GM12801 (cell line): ENCODE measurements around the gene CWH43.

Source experiments
- CTCF ChIP-seq: IDR thresholded peaks from one replicate; pipeline ENCODE4 v1.5.1; 2011; ENCODE audit warnings: control low read depth; ENCODE audit not compliant: insufficient read length; ENCODE audit errors: extremely low read depth

CWH43 gene

GRCh38 chr4:48962636-48963035, 23.4 kb upstream of the CWH43 start:
- no peak for TF ChIP-seq CTCF

DNA sequence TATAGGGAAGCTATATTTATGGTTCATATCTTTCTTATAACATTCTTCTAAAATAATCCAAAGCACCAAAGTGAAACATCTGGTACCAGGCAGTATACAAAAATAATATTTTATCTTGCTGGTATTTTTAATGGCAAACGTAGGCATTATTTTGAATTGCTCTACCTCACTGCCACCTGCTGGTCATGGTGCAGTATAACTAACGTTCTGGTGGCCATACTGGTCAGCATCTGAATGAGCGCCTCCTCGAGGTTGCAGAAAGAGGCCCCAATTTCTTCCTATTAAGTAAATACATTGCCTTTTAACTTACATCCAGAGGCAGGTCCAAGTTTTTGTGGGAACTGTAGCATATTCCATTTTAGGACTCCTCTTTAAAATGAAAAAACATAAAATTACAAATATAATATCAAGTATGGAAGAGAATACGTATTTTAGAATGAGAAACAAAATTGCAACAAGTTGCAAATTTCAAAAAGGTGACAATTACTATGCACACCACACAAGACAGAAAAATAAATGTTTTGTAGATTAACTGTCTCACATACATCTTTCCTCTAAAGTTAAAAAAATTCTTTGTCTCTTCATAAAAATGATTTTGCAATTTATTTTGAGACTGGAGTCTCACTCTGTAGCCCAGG, 22.9 kb upstream of the CWH43 start:
- TF ChIP-seq CTCF: peak; percentile 76

GRCh38 chr4:48967101-48967500, 19.0 kb upstream of the CWH43 start:
- TF ChIP-seq CTCF: no peak

GRCh38 chr4:48967631-48968030, 18.4 kb upstream of the CWH43 start:
- no peak for TF ChIP-seq CTCF

DNA sequence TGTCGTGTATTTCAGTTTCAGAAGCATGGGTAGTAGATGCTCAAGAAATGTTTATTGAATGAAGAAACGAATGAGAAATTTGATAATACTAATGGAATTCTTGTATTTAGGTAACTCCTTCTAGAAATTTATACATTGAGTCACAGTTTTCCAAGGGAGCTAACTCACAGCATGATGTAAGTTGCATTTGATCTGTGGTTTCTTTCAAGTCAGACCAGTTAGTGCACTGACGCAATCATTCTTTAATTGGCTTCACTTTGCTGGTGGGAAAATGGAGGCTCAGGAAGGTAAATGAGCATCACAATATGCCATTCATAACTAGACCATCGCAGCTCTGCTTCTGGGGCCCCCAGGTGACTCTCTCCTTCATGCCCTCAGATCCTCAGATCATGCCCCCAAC, 17.3 kb upstream of the CWH43 start:
- TF ChIP-seq CTCF: no peak

GRCh38 chr4:48970471-48970921, 15.6 kb upstream of the CWH43 start:
- TF ChIP-seq CTCF: no peak

DNA sequence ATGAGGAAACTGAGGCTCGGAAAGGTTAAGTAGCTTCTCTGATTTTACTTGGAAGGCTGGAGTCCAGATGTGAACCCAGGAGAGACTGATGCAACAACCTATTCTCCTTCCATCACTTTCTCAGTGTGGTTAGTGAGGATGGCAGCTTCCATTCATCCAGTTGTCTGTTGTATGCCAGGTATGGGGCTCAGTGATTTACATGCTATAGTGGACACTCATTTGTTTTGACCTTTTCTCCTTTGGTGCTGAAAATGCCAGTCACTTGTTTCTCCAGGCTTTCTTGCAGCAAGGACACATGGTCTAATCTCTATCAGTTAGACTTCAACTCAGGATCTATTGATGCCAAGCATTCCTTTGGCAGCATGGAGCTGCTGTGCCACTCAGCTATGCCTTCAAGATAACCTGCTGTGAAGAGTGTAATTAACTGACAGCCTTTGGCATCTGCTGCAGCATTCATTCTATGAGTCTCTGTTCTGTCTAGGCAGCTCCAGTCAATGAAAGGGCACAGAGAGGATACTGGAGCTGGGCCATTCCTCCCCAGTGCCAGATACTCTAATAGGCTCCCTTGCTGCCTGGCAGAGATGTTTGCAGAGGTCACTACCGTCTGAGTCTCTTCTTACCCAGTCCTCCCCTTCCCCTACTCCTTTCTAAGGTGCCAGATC, 11.0 kb upstream of the CWH43 start:
- no peak for TF ChIP-seq CTCF
